IPS DF 4.7 (cell line): ENCODE data around the gene ADCY5.

Experiments
- DNase-seq: peaks from one replicate; pipeline ENCODE4 v3.0.0-alpha.2; 2013; ENCODE audit warnings: low spot score; ENCODE audit errors: extremely low read depth

ADCY5 gene

DNA sequence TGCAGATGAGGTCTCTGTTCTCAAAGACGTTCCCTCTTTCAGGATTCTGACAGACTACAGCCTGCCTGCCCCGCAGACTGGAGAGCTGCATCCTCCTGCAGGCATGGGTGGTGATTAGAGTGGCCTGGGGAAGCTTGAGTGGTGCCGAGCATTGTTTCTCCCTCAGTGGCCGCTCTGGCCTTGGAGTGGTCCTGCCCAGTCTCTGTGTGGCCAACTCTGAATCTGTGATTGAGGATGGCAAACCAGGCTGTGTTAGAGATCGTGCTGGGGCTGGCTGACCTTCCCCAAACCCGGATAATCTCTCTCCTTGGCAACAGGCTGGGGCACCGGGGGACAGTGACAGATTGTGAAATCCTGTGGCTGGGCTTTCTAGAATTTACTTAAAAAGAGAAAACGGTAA, 11.0 kb upstream of the ADCY5 start:
- DNase-seq: no peak

DNA sequence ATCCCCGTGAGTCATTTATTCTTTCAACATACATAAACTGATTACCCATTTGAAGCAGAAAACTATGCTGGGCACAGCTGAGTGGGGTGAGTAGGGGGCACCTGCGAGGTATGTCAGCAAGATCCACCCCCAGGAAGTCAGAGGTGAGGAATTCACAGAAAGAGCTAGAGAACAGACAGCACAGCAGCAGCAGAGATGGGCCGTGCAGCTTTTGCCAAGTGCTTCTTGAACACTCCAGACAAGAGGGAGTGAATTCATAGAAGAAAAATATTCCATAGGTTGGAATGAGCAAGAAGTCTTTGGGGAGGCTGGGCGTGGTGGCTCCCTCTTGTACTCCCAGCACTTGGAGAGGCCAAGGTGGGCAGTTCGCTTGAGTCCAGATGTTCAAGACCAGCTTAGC, 9.4 kb upstream of the ADCY5 start:
- no peak for DNase-seq

DNA sequence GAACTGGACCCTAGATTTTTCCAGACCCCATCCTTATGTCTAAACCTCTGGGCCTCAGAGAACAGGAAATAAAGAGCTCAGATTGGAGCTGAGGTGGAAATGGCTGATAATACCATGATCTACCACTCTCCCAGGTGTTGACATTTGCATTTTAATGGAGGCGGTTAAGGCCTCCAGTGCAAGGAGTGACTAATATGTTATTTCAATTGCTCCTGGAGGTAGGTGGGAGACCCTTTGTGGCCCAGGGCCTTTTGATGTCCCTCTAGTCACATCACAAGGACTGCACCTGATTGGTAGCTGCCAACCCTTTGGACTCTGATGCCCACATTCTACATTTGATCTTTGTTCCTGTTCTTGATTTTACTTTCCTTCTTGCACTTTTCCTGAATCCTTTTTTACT, 9.0 kb upstream of the ADCY5 start:
- DNase-seq: no peak

DNA sequence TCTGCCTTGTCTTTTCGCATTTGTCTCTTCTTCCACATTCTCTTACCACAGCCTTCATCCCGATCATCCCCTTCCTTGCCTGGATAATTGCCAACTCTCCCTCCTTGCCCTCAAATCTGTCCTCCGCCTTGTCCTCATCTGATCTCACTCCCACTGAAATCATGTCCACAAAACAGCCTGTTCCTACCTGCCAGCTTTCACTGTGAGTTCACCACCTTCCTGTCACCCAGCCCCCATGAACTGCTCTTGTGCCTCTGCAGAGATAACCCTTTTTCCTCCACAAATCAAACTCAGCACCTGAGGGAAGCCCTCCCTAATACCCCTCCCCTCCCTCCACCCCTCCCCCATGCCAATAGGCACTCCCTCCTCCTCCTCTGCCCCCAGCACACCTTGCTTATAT, 4.8 kb upstream of the ADCY5 start:
- no peak for DNase-seq

DNA sequence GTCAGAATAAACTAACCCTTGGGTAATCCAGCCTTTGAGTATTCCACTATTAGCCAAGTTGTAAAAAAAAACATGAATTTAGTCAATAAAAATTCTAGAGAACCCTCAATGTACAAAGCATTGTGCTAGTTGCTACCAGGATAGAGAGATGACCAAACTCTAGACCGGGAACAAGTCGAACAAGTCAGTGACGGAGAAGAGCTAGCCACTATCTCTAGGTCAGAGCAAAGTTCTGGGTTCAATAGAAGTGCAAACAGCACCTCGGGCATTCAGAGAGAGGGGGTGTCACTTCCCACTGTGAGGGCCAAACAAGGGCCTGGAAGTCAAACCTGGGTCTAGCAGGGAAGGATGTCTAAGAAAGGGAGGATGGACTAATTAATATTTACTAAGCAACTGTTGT, 2.3 kb upstream of the ADCY5 start:
- DNase-seq: no peak

DNA sequence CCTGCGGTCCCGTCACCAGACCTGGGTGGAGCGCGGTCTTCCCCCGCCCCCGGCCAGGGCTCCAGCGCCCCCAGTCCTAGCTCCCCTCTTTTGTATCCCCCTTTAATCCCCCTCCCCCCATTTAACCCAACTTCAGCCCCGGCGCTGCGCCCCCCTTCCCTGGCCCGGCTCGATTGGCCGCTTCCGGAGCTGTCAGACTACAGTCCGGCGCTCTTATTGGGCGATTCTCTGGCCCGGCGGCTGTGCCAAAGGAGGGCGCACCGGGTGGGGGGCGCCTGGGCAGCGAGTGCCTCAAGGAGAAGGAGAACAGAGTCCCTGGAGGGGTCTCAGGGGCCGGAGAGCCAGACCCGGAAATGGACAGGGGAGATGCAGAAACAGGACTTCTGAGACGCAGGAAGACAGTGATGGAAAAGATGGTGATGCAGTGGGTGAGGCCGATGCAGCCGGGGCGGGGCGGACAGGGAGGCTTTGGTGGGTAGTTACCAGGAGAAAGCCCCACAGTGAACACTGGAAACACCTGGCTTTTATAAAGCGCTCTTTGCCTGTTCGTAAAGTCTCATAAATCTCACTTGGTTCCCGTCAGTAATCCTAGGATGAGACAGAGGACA, 1.2 kb upstream of the ADCY5 start:
- no peak for DNase-seq

DNA sequence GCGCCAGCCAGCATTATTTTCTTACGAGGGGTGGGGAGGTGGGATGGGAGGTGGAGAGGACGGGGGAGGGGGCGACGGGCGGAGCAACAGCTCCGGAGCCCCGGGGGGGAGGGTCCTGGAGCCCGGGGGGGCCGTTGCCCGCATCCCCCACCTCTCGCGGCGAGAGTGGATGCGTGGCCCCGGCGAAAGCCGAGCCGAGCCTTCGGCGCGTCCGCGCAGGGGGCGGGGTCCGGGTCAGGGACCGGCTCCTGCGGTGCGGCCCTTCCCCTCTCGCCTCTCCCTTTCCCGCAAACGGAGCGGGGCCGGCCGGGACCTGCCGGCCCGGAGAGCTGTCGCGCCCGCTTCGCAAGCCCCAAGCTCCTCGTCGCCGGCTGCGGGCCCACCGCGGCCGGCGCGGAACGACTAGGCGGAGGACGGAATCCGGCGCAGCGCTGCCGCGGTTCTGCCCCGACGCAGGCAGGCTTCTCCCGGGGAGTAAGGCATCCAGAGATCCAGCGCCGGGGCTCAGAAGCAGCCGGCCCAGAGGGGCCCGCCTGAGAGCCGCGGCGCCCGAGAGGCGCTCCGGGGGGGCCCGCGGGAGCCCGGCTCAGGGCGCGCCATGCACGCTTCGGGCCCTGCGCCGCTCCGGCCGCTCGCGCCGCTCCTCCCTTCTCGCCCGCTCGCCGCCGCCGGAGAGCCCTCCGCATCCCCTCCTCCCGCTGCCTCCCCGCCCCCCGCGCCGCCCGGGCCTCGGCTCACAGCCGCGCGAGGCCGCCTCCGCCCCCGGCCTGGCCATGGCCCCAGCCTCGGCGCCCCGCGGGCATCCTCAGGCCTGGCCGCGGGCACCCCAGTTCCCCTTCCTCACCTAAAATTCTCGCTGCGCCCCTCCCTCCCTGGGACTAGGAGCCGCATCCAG, 459 bp upstream of the ADCY5 start:
- DNase-seq: no peak

DNA sequence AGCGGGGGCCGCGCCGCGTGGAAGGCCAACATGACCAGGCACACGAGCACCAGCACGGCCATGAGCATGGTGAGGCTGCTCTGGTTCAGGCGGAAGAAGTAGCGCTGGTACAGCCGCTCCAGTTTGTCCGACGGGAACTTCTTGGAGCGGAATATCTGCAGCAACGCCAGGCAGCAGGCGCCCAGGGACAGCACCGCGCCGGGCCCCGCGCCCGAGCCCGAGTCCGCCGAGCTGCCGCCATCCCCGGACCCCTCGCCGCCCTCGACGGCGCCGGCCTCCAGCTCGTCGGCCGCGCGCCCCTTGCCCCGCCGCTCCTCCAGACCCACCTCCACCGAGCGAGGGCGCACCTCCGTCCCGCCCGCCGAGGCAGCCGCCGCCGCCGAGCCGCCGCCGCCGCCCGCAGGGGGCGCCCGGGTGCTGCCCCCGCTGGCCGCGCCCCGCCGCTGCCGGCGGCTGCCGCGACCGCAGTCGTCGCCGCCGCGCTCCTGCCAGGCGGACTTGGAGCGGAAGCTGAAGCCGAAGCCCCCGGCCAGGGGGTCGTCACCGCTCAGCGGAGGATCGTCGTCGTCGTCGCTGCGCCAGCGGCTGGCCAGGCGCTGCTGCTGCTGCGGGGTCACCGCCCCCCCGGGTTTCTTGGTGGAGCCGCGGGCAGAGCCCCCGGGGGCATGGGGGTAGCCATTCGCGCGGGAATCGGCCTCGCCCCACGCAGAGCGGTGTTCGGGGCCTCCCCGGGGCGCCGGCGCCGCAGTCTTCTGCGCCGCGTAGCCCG, 957 bp downstream of the ADCY5 start:
- DNase-seq: no peak

DNA sequence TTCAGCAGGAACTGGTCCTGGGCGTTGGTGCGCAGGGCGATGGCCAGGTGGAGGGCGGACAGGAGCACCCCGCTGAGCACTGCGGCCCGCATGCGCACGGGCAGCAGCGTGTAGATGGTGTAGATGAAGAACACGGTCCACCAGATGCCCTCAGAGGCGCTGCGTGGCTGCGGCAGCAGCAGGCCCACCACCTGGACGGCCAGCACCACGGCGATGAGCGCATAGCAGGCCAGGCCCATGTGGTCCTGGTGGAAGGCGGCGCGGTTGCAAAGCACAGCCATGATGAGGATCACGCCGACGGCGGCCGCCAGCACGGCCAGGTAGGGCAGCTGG, 1.5 kb downstream of the ADCY5 start:
- DNase-seq: no peak

DNA sequence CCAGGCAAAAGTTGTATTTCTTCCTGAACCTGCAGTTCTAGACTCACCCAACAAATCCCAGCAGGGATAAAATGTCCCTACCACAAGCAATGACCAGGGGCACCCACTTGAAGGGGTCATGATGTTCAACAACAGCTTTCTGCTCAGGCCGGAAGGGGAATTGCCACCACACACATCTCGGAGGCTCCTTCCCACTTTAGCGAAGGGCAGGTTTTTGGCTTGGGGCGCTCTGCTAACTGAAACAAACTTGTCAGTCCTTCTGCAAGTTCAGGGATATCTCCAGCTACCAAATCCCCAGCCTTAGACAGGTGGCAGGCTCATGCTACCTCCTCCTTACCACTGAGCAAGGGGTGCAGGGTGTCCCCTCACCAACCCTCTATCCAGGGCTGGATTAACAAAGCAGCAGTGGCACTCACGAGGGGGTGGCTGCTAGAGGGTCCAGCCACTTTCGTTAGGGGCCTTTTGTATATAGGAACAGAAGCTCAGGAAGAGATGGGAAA, 2.2 kb downstream of the ADCY5 start:
- no peak for DNase-seq

DNA sequence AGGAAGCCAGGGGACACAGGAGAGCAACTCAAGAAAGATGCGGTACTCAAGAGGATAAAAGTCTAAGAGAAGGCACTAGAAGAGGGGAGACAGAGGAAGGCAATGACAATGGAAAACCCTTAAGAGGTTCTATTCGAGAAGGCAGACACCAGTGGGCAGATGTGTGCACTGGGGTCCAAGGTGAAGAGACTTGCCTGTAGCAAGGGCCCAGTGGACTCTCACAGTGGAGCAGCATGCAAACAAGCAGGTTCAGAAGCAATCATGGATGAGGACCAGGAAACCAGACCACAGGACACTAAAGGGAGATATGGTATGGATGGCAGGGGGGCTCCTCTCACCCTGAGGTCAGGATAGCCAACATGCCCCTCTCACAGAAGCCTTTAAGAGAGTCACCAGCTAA, 2.7 kb downstream of the ADCY5 start:
- DNase-seq: no peak

DNA sequence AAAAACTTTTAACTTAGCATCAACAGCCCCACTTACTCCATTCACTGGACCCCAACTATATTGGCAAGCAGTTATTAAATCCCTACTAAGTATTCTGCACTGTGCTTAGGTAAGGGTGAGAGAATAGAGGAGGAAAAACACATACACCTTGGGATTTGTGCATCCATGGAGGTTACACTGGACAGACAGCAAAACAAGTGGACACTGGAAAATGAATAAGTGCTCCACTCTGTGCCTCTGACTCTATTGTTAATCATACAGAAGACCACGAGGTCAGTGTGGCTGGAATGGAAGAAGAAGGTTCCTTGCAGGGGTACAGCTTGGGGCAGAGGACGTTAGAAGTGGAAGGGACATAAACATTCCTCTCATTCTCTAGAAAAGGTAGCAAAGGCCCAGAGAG, 3.2 kb downstream of the ADCY5 start:
- no peak for DNase-seq

DNA sequence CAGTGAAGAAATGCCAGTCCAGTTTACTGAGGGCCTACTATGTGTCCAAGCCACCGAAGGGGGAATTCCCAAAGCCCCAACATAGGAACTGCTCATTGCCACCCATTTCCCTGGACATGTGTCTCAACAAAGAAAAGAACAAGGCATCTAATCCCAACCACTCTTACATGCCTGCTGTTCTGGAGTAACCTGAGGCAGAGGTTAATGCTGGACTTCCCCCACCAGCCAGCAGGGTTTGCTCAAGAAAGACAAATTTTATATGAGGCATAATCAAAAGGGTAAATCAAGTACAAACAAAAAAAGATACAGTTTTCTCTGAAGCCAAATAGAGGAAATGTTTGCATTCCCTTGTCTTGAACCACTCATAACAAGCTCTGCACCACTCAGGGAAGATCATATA, 4.1 kb downstream of the ADCY5 start:
- DNase-seq: no peak

DNA sequence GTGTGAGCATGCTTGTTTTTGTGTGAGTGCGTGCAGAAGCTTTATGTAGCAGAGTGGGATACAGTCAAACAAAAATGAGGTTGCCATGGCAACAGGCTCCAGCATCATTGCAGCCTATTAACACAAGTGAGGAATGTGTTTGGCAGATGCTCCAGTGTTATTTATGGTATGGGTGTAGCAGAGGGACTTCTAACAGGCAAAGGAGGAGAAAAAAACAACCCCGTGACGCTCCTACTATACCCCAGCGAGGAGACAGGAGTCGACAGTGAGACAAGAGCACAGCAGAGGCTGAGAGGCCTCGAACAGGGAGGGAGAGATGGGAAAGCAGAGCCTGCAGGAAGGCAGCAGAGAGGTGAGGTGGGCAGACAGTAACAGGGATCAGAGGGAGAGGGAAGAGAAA, 4.9 kb downstream of the ADCY5 start:
- DNase-seq: no peak

DNA sequence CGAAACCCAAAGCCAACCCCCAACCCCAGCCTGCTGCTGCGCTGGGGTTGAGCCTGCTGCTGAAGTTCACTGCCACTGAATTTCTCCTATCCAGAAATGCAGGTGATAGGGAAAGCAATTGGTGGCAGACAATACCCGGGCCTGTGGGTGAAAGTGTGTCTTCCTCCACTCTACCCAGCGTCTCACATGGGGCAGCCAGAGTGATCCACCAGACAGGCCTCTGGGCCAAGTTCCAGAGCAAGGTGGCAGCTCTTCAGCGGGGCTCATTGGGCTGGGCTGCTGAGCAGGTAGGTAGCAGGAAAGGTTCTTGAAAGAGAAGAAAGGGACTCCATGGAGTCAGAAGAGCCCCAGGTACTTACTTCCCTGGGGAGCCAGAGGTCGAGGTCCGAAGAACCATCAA, 6.0 kb downstream of the ADCY5 start:
- no peak for DNase-seq

DNA sequence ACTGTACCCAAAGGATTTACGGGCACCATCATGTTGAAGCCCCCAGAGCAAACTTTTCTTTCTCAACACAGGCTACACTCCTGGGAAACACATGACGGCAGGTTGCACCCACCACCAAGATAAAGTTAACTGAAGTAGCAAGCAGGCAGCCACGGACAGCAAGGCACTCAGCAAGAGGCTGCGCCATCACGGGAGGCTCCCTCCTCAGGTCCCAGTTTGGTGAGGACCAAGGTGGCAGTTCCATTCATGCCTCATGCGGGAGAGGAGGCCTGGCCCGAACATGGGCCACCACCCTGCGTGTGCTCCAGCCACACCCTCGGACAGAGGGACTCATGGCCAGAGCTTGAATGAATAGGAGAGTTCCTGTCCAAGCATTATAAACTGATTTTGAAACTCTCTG, 6.8 kb downstream of the ADCY5 start:
- no peak for DNase-seq

DNA sequence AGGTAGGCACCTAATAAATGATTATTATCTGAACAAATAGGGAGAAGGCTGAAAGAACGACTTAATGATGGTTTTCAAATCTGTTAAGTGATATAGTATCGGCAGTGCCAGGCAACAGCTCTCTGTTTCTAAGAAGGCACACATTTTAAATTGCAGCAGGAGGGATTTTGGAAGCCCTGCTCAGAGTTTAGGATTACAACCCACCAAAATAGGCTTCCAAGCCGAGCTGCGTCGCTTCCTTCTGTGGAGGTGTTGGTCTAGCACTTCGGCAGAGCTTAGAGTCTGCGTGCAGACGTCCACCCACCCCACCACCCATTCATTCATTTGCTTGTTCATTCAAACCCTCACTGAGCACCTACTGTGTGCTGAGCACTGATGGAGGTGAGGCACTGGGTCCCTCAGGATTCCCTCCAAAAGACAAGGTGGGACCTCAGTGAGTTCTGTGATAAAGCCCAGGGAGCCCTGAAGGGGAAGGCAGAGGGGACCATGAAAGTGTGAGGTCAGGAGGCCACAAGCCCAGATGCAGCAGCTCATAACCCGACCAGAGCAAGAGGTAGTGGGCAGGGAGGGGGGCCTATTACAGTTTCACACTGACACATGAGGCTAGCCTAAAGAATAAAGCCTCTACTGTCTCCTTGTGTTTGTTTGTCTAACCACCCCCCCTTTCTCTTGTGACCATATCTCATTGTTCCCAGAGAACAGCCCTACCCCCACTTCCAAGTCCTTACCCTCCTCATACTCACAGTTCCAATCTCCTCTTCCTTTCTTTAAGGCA, 8.9 kb downstream of the ADCY5 start:
- DNase-seq: no peak

DNA sequence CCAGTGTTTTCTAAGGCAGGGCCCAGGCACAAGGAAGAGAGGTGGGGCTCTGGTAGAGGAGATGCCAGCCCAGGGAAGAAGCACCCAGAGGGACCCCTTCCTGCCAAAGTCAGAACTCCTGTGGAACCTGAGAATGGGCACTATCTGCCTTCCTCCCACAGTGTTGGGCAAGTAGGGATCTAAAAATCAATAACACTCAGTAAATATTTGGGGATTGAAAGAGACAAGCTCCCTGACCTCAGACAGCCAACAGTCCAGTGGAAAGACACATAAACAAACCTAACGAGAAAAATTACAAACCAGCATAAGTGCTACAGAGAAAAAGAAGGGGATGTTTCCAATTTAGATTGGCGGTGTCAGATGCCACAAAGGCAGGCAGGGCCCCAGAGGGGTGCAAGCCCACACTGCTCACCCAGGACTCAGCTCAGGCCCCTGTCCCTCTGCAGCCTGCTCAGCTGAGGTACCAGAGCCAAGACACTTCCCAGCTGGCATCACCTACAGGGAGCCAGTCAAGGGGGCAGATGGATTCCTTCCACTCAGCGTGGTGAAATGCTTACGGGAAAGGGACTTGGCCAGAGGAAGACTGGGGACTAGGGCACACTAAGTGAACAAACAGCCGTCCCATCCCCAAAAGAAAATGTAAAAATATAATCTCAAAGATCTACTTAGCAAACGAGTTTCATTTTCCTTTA, 15.9 kb downstream of the ADCY5 start:
- no peak for DNase-seq

DNA sequence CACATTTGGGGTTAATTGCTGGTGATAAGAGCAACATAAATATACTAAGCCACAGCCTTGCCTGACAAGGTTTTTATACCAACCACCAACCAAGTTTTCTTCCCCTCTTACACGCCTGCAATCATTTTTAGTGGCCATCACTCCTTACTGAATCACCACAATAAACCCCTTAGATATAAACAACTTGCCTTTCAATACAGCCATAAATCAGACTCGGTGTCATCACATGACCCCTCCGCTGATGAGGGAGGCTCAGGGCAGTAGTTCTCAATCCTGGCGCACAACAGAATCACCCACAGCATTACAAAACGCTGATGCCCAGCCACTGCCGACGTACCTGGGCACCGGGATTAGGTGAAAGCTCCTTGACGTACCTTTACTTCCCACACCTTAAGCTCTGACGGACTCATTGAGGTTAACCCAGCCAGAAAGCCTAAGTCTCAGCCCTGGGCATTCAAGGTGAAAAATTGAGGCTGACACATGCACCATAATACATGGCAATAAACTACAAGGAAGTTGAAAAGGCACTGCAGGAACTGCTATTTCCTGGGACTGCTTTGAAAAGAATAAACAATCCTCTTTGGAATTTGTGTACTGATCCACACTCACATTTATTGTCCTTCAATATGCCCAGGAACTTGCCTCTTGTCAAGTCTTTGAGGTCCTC, 17.1 kb downstream of the ADCY5 start:
- no peak for DNase-seq

DNA sequence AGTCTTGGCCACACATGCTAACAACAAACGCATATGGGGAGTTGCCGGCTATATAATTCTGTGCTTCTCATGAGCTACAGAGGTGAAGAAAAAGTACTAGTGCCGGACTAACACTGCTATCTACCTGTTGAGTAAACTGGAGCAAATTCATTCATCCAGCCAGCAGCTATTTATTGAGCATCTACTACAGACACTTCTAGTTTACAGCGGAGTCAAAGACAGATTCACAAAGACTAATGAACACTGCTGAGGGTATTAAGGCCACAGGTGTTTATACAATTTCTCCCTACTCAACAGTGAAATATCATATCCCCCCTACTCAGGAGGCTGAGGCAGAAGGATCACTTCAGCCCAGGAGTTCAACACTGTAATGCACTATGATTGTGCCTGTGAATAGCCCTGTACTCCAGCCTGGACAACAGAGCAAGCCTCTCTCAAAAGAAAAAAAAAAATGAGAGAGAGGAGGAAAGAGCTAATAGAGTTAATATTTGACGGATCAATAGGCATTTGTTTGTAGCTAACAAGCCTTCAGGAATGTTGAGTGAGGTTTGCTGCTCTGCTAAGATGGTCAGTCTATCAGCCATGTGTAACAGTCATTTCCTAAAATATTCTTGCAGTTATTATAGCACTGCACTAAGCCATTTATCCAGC, 17.8 kb downstream of the ADCY5 start:
- no peak for DNase-seq
